Measurements from ENCODE around the gene MICAL2.

The MICAL2 gene

GRCh38 chr11:12229450-12230229, 119.2 kb downstream of the MICAL2 start:
- no peak for DNase-seq (ENCODE audit: low read depth)

- no peak for DNase-seq (ENCODE audit: low read depth)
Measured at GRCh38 chr11:12232160-12232559, 121.8 kb downstream of the MICAL2 start.

- peak; percentile 86 for DNase-seq (ENCODE audit: low read depth)
Measured at GRCh38 chr11:12232817-12233601, 122.6 kb downstream of the MICAL2 start.

- DNase-seq (ENCODE audit: low read depth) = peak; percentile 63
Measured at GRCh38 chr11:12233602-12233925, 123.2 kb downstream of the MICAL2 start.

- DNase-seq (ENCODE audit: low read depth) = peak; percentile 70
Measured at GRCh38 chr11:12234221-12234620, 123.8 kb downstream of the MICAL2 start.

- DNase-seq (ENCODE audit: low read depth) = no peak
Measured at GRCh38 chr11:12235080-12235479, 124.7 kb downstream of the MICAL2 start.

- no peak for DNase-seq (ENCODE audit: low read depth)
Measured at GRCh38 chr11:12235553-12235946, 125.2 kb downstream of the MICAL2 start.

GRCh38 chr11:12235947-12236743, 125.8 kb downstream of the MICAL2 start:
- DNase-seq (ENCODE audit: low read depth) = peak; percentile 63

- no peak for DNase-seq (ENCODE audit: low read depth)
Measured at GRCh38 chr11:12236744-12237101, 126.3 kb downstream of the MICAL2 start.

GRCh38 chr11:12237381-12237784, 127.0 kb downstream of the MICAL2 start:
- no peak for DNase-seq (ENCODE audit: low read depth)

GRCh38 chr11:12238420-12238819, 128.0 kb downstream of the MICAL2 start:
- DNase-seq (ENCODE audit: low read depth) = no peak

GRCh38 chr11:12239396-12239795, 129.0 kb downstream of the MICAL2 start:
- DNase-seq (ENCODE audit: low read depth) = no peak

GRCh38 chr11:12239804-12240371, 129.5 kb downstream of the MICAL2 start:
- no peak for DNase-seq (ENCODE audit: low read depth)

- no peak for DNase-seq (ENCODE audit: low read depth)
Measured at GRCh38 chr11:12240677-12241076, 130.3 kb downstream of the MICAL2 start.

- DNase-seq (ENCODE audit: low read depth) = no peak
Measured at GRCh38 chr11:12241401-12241800, 131.0 kb downstream of the MICAL2 start.

GRCh38 chr11:12241971-12242672, 131.7 kb downstream of the MICAL2 start:
- no peak for DNase-seq (ENCODE audit: low read depth)

GRCh38 chr11:12242966-12243365, 132.6 kb downstream of the MICAL2 start:
- DNase-seq (ENCODE audit: low read depth) = no peak

- DNase-seq (ENCODE audit: low read depth) = no peak
Measured at GRCh38 chr11:12243486-12243885, 133.1 kb downstream of the MICAL2 start.

- DNase-seq (ENCODE audit: low read depth) = no peak
Measured at GRCh38 chr11:12243911-12244550, 133.6 kb downstream of the MICAL2 start.

GRCh38 chr11:12245091-12245490, 134.7 kb downstream of the MICAL2 start:
- no peak for DNase-seq (ENCODE audit: low read depth)

- no peak for DNase-seq (ENCODE audit: low read depth)
Measured at GRCh38 chr11:12245549-12246016, 135.2 kb downstream of the MICAL2 start.

Measured in iris pigment epithelial cell (primary cell).